ENCODE data around the gene KLHL20. TPM values are rescaled to one million over a fixed set of nuclear protein-coding genes. Genes with fewer than 3 reads are reported as not detected.

The KLHL20 gene
- total RNA-seq, 1 experiment from 2014 or later, result 13.4 TPM

Other genes starting within 250 kb of the KLHL20 start
- 320 and 326 TPM in 2 replicates for gene PRDX6, start 237.6 kb upstream of the KLHL20 start, total RNA-seq (2014; rRNA removed; shearing (Covaris generic))
- gene SLC9C2, start 111.9 kb upstream of the KLHL20 start, total RNA-seq (2014; rRNA removed; shearing (Covaris generic)), result not detected in 2 replicates
- gene TEX50, start 79.6 kb upstream of the KLHL20 start, total RNA-seq (2014; rRNA removed; shearing (Covaris generic)), result not detected in 2 replicates
- gene ANKRD45, start 45.1 kb upstream of the KLHL20 start, total RNA-seq (2014; rRNA removed; shearing (Covaris generic)), result 0.45 and 0.55 TPM in 2 replicates
- 48.0 and 54.7 TPM in 2 replicates for gene DARS2, start 109.7 kb downstream of the KLHL20 start, total RNA-seq (2014; rRNA removed; shearing (Covaris generic))
- gene CENPL, start 109.9 kb downstream of the KLHL20 start, total RNA-seq (2014; rRNA removed; shearing (Covaris generic)), result 32.8 and 33.1 TPM in 2 replicates
- 937 and 1,209 TPM in 2 replicates for gene GAS5, start 153.0 kb downstream of the KLHL20 start, total RNA-seq (2014; rRNA removed; shearing (Covaris generic))
- gene ZBTB37, start 153.4 kb downstream of the KLHL20 start, total RNA-seq (2014; rRNA removed; shearing (Covaris generic)), result 6.1 and 10.2 TPM in 2 replicates
- 1.7 TPM in 1 of 2 replicates, not detected in the other for gene SERPINC1, start 202.3 kb downstream of the KLHL20 start, total RNA-seq (2014; rRNA removed; shearing (Covaris generic))